HG03280 (cell line): ENCODE data around the gene GRIK4.

ENCODE experiments used
- ATAC-seq: cut with Tn5 transposase; IDR thresholded peaks from one replicate; pipeline ENCODE4 v1.9.1; 2021; ENCODE audit warnings: mild to moderate bottlenecking, moderate library complexity; ENCODE audit not compliant: unreplicated experiment

Gene GRIK4

GRCh38 chr11:120546312-120547205, 35.0 kb downstream of the GRIK4 start:
- ATAC-seq, result no peak

- ATAC-seq, result no peak
Observed at GRCh38 chr11:120547316-120547715, 35.8 kb downstream of the GRIK4 start.

GRCh38 chr11:120547811-120548681, 36.5 kb downstream of the GRIK4 start:
- no peak for ATAC-seq

- no peak for ATAC-seq
Observed at GRCh38 chr11:120548682-120549209, 37.2 kb downstream of the GRIK4 start.

- ATAC-seq, result no peak
Observed at GRCh38 chr11:120549346-120549745, 37.8 kb downstream of the GRIK4 start.

GRCh38 chr11:120550007-120550406, 38.5 kb downstream of the GRIK4 start:
- no peak for ATAC-seq

GRCh38 chr11:120551191-120551590, 39.6 kb downstream of the GRIK4 start:
- ATAC-seq, result no peak

- ATAC-seq, result no peak
Observed at GRCh38 chr11:120554766-120555432, 43.4 kb downstream of the GRIK4 start.

GRCh38 chr11:120555433-120555773, 43.9 kb downstream of the GRIK4 start:
- ATAC-seq, result no peak

- no peak for ATAC-seq
Observed at GRCh38 chr11:120556797-120557196, 45.2 kb downstream of the GRIK4 start.

GRCh38 chr11:120558744-120559431, 47.3 kb downstream of the GRIK4 start:
- ATAC-seq, result no peak

GRCh38 chr11:120561286-120561685, 49.7 kb downstream of the GRIK4 start:
- no peak for ATAC-seq

GRCh38 chr11:120562806-120563425, 51.4 kb downstream of the GRIK4 start:
- ATAC-seq, result no peak

- no peak for ATAC-seq
Observed at GRCh38 chr11:120563703-120564572, 52.4 kb downstream of the GRIK4 start.

- ATAC-seq, result peak; percentile 60
Observed at GRCh38 chr11:120564573-120565311, 53.2 kb downstream of the GRIK4 start.

- ATAC-seq, result no peak
Observed at GRCh38 chr11:120565466-120566155, 54.1 kb downstream of the GRIK4 start.

- ATAC-seq, result no peak
Observed at GRCh38 chr11:120566176-120566575, 54.6 kb downstream of the GRIK4 start.
